Naive B cell (primary cell): ENCODE data around the gene PRXL2B. TPM values are rescaled to one million over a fixed set of nuclear protein-coding genes. Genes with fewer than 3 reads are reported as not detected.

ENCODE experiments used
- ATAC-seq, 2 donors: fragments of 150-1000 bp; cut with Tn5 transposase; 2 replicates each; pipeline ENCODE4 v1.10.0; 2021; ENCODE audit warnings: low read depth in 2 of 2, mild to moderate bottlenecking in 2 of 2, moderate library complexity in 2 of 2
- DNase-seq: peaks from one replicate; pipeline ENCODE4 v3.0.0; 2022
- H3K27ac Mint-ChIP-seq, 6 donors: one replicate each; pipeline ENCODE4 v1.8.0; 2020 to 2022; ENCODE audit warnings: mild to moderate bottlenecking in 6 of 6, mixed read lengths in 6 of 6, moderate library complexity in 5 of 6, inconsistent platforms in 2 of 6
- H3K27me3 Mint-ChIP-seq, 3 donors: one replicate each; pipeline ENCODE4 v1.8.0; 2021 to 2022; ENCODE audit warnings: mixed read lengths in 3 of 3, mild to moderate bottlenecking in 1 of 3
- H3K36me3 Mint-ChIP-seq, 2 donors: one replicate each; pipeline ENCODE4 v1.8.0; 2020 to 2022; ENCODE audit warnings: mixed read lengths in 2 of 2, inconsistent platforms in 1 of 2, mild to moderate bottlenecking in 1 of 2
- H3K4me1 Mint-ChIP-seq, 3 donors: one replicate each; pipeline ENCODE4 v1.8.0; 2020 to 2022; ENCODE audit warnings: mixed read lengths in 3 of 3, inconsistent platforms in 1 of 3, mild to moderate bottlenecking in 1 of 3, moderate library complexity in 1 of 3
- H3K4me3 Mint-ChIP-seq, 8 donors: one replicate each; pipeline ENCODE4 v1.8.0; 2020 to 2022; ENCODE audit warnings: mild to moderate bottlenecking in 8 of 8, mixed read lengths in 8 of 8, moderate library complexity in 8 of 8, inconsistent platforms in 2 of 8
- H3K9me3 Mint-ChIP-seq, 7 donors: one replicate each; pipeline ENCODE4 v1.8.0; 2020 to 2022; ENCODE audit warnings: mixed read lengths in 7 of 7, mild to moderate bottlenecking in 5 of 7, inconsistent platforms in 2 of 7, moderate library complexity in 1 of 7
- polyA plus RNA-seq, 6 donors: library from polyadenylated mRNA; unstranded; fragments of 300-500 nt; fragmentation: Illumina TruSeq; gene quantifications; one replicate each; pipeline ENCODE4 v1.2.3, GENCODE V29; 2021; ENCODE audit warnings: low read depth in 6 of 6

PRXL2B gene
- polyA plus RNA-seq, 6 donors from 2014 or later: 11.6 to 18.6 (median 13.7) TPM

DNA sequence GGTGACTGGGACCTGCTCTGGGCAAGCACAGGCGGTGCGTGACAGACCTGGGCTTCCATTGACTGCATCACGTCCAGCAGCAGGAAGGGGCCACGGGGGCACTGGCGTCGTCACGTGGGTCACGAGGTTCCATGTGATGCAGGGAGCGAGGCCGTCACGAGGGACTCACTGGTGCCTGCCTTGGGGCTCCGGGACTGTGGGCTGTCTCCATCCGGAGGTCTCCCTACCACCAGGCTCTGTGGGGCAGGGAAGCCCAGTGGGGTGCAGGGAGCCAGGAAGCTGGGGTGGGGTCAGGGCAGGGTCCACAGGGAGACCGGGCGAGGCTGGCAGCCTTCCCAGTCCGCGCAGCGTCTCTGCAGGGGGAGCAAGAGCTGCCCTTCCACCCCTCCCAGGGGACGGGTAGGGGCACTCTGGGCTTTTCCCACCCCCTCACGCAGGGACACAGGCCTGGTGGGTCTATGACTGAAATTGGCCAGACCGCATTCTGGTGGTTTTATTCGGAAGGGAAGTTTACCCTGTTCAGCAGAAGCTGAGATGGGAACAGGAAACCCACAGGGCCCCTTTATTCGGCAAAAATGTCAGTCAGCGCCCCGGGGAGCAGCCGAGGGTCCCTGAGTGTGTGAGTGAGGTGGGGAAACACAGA, 30.8 kb upstream of the PRXL2B start:
- no peaks in the 10 kb centered on the region for H3K36me3 Mint-ChIP-seq

GRCh38 chr1:2556277-2556677, 30.3 kb upstream of the PRXL2B start, which contains the start of gene TNFRSF14:
TNFRSF14 (plus strand) TSS chr1:2556371; CDS start chr1:2556665, 294 bp downstream.
- ATAC-seq (peak; percentile 67 to 73), DNase-seq (peak; percentile 79)
- H3K36me3 Mint-ChIP-seq: peaks cover 0 to 5% of the 10 kb centered on the region in 2 donors
- no peaks in the 10 kb centered on the region for H3K27me3 Mint-ChIP-seq
- H3K27ac Mint-ChIP-seq: peak within 1 kb of the TSS; percentile 98 to 100 (median 99)
- H3K4me3 Mint-ChIP-seq: peak within 1 kb of the TSS; percentile 92 to 99 (median 96)
- H3K4me1 Mint-ChIP-seq: peaks cover 33 to 48% (median 40%) of the 10 kb centered on the region in 3 donors
- H3K9me3 Mint-ChIP-seq: no peaks in the 10 kb centered on the region

More for the DNA sequence above, 30.8 kb upstream of the PRXL2B start:
- ATAC-seq (peak; percentile 59), DNase-seq (peak; percentile 85)
- H3K27me3 Mint-ChIP-seq: no peaks in the 10 kb centered on the region
- H3K9me3 Mint-ChIP-seq: no peaks in the 10 kb centered on the region
- peaks cover 35 to 49% (median 43%) of the 10 kb centered on the region in 3 donors for H3K4me1 Mint-ChIP-seq
- peak overlapping the region; percentile 92 to 99 (median 96) for H3K4me3 Mint-ChIP-seq
- H3K27ac Mint-ChIP-seq: peak overlapping the region; percentile 98 to 100 (median 99)

DNA sequence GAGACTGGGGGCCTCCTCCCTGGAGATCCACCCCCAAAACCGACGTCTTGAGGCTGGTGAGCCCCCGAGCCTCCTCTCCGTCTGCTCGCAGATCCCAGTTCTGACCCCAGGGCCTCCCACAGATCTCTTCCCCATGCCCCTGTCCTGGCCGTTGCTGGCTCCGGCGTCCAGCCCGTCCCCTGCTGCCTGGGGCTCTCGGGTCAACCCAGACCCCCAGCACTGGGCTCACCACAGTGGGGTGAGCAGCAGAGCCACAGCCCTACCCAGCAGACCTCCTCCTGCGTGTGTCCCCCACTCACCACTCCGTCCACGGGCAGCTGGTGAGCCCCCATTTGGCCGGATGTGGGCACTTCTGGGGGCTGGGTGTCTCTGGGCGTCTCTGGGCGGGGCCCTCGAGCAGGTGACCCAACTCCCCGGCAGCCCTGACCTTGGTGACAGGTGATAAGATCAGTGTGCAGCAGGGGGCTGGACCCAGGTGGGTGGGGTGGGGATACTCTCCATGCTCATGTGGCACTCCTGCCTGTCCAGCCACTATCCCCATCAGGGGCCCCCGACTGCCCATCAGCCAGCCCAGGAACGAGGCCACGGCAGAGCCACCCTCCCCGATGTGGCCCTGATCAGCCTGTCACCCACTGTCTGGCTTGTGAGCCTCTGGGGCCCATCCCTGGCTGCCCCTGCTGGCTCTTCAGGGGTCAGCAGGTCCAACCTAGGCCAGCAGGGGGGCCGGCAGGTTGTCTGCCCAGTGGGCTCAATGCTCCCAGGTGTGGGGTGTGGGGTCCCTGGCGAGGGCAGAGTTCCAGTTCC, 29.7 kb upstream of the PRXL2B start:
- Mint-ChIP-seq H3K36me3 (peaks cover 0 to 9% of the 10 kb centered on the region in 2 donors), H3K9me3 (no peaks in the 10 kb centered on the region), H3K4me3 (peak overlapping the region; percentile 92 to 99 (median 96)), H3K4me1 (peaks cover 35 to 54% (median 40%) of the 10 kb centered on the region in 3 donors), H3K27me3 (no peaks in the 10 kb centered on the region), H3K27ac (peak overlapping the region; percentile 98 to 100 (median 99))
- DNase-seq (no peak), ATAC-seq (no peak)

- Mint-ChIP-seq H3K27ac (peak overlapping the region; percentile 6 to 100 (median 88)), H3K4me3 (peak overlapping the region; percentile 92 to 99 (median 96)), H3K36me3 (peaks cover 0 to 9% of the 10 kb centered on the region in 2 donors), H3K4me1 (peaks cover 35 to 55% (median 40%) of the 10 kb centered on the region in 3 donors), H3K9me3 (no peaks in the 10 kb centered on the region), H3K27me3 (no peaks in the 10 kb centered on the region)
- DNase-seq (no peak), ATAC-seq (no peak)
These were observed 28.8 kb upstream of the PRXL2B start for GRCh38 chr1:2557482-2558400.

GRCh38 chr1:2558420-2558819, 28.2 kb upstream of the PRXL2B start:
- H3K27me3 Mint-ChIP-seq: no peaks in the 10 kb centered on the region

GRCh38 chr1:2558861-2559260, 27.7 kb upstream of the PRXL2B start:
- H3K9me3 Mint-ChIP-seq: no peaks in the 10 kb centered on the region
- no peak for ATAC-seq
- DNase-seq: no peak
- H3K27me3 Mint-ChIP-seq: no peaks in the 10 kb centered on the region
- H3K36me3 Mint-ChIP-seq: peaks cover 0 to 9% of the 10 kb centered on the region in 2 donors
- H3K4me3 Mint-ChIP-seq: peak overlapping the region in 6 of 8 donors; percentile 40 to 95 (median 80)
- H3K27ac Mint-ChIP-seq: peak overlapping the region in 3 of 6 donors; percentile 82 to 98 (median 82)
- peaks cover 35 to 55% (median 40%) of the 10 kb centered on the region in 3 donors for H3K4me1 Mint-ChIP-seq

More at GRCh38 chr1:2558420-2558819, 28.2 kb upstream of the PRXL2B start:
- no peak for ATAC-seq
- DNase-seq: no peak
- H3K9me3 Mint-ChIP-seq: no peaks in the 10 kb centered on the region
- peaks cover 38 to 55% (median 40%) of the 10 kb centered on the region in 3 donors for H3K4me1 Mint-ChIP-seq
- H3K4me3 Mint-ChIP-seq: peak overlapping the region in 6 of 8 donors; percentile 59 to 95 (median 92)
- peaks cover 0 to 9% of the 10 kb centered on the region in 2 donors for H3K36me3 Mint-ChIP-seq
- peak overlapping the region in 4 of 6 donors; percentile 82 to 98 (median 86) for H3K27ac Mint-ChIP-seq

GRCh38 chr1:2559509-2560298, 26.9 kb upstream of the PRXL2B start:
- no peak for DNase-seq
- peak overlapping the region in 3 of 6 donors; percentile 10 to 85 (median 34) for H3K27ac Mint-ChIP-seq
- no peaks in the 10 kb centered on the region for H3K27me3 Mint-ChIP-seq
- H3K9me3 Mint-ChIP-seq: no peaks in the 10 kb centered on the region
- H3K4me3 Mint-ChIP-seq: peak overlapping the region in 1 of 8 donors; percentile 40
- peaks cover 29 to 47% (median 34%) of the 10 kb centered on the region in 3 donors for H3K4me1 Mint-ChIP-seq
- ATAC-seq: no peak
- H3K36me3 Mint-ChIP-seq: peaks cover 0 to 9% of the 10 kb centered on the region in 2 donors

DNA sequence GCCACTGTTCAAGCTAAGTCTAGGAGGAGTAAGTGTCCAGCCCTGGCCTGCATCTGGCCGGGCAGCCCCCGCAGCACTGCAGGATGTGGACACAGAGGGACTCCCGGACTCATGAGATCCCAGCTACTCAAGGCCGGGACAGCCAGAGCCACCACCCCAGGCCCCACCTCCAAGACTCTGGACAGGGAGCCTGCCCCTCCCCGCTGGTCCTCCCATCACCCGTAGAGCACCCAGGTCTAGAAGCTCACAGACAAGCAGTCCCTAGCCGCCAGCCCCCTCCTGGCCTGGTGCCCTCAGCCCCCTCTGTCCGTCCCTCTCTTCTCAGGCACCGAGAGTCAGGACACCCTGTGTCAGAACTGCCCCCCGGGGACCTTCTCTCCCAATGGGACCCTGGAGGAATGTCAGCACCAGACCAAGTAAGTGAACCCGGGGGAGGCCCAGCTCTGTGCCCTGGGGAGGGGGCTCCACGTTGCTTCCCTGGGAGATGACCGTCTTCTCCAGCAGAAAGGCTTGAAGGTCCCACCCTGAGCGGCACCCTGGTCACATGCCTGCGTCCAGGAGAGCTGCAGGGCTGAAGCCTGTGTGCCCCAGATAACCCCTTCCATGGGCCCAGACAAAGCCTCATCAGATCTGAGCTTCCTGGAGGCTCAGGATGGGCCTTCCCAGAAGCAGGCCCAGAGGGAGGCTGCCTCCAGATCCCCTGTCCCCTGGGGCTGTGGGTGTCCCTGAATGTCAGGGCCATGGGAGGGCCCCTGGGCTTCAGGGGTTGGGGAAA, 26.1 kb upstream of the PRXL2B start:
- Mint-ChIP-seq H3K9me3 (no peaks in the 10 kb centered on the region), H3K27me3 (no peaks in the 10 kb centered on the region), H3K4me1 (peaks cover 27 to 47% (median 31%) of the 10 kb centered on the region in 3 donors), H3K4me3 (no peak overlapping the region), H3K36me3 (peaks cover 0 to 9% of the 10 kb centered on the region in 2 donors), H3K27ac (peak overlapping the region in 3 of 6 donors; percentile 24 to 85 (median 33))
- ATAC-seq: no peak
- DNase-seq: no peak

DNA sequence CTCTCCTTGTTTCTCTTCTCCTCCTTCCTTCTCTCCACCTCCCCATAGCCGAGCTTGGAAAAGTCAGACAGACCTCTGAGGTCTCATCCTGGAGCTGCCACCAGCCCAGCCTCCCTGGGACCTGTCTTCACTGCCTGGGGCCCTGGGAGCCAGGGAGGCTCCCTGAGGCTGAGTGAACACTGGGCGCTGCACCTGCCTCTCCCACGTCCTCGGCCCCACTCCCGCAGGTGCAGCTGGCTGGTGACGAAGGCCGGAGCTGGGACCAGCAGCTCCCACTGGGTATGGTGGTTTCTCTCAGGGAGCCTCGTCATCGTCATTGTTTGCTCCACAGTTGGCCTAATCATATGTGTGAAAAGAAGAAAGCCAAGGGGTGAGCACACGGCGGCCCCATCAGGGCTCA, 25.1 kb upstream of the PRXL2B start:
- no peak for ATAC-seq
- Mint-ChIP-seq H3K9me3 (no peaks in the 10 kb centered on the region), H3K27ac (peak overlapping the region in 5 of 6 donors; percentile 47 to 93 (median 85)), H3K36me3 (peaks cover 0 to 9% of the 10 kb centered on the region in 2 donors), H3K4me1 (peaks cover 20 to 40% (median 25%) of the 10 kb centered on the region in 3 donors), H3K4me3 (peak overlapping the region in 2 of 8 donors; percentile 20 to 74), H3K27me3 (no peaks in the 10 kb centered on the region)
- DNase-seq: no peak

DNA sequence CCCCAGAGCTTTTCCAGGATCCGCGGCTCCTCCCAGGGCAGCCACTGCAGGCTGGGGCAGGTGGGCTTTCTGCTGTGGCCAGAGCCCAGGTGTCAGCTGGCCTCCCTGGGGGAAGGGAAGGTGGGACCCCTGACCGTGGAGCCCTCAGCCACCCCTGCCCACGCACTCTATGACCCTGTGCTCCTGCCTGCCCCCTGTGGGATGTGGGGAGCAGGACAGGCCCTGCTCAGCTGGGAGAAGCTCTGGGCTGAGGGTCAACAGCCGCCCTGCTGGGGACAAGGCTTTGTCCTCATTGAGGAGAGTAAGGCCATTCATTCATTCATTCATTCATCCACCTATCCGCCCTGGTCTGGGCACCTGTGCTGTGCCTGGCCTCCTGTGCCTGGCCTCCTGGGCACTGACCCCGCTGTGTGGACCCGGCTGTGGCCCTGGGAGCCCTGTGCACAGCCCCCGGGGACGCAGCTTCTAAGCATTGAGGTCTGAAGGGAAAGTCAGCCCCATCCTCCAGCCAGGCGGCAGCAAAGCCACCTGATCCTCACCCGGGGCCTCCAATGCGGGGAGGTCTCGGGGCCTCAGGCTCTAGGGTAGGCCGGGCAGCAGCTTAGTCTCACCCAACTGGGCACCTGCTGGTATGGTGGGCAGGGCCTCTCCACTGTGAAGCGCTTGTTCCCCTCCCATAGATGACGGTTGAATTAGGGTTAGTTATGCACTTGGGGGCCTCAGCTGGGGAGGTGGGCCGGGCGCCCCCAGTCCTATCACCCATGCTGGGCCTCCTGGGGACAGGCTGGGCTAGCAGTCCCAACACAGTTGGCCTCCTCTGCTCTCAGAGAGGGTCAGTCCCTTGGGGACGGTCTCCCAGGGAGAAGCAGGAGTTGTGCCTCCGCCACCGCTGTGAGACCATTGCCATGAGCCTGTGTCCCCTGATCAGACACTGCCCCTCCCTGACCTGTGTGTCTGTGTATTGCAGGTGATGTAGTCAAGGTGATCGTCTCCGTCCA, 24.4 kb upstream of the PRXL2B start:
- Mint-ChIP-seq H3K4me1 (peaks cover 17 to 32% (median 24%) of the 10 kb centered on the region in 3 donors), H3K27me3 (no peaks in the 10 kb centered on the region)
- peak; percentile 51 to 65 for ATAC-seq

More for the DNA sequence above, 24.4 kb upstream of the PRXL2B start:
- Mint-ChIP-seq H3K36me3 (peaks cover 0 to 9% of the 10 kb centered on the region in 2 donors), H3K27ac (peak overlapping the region in 3 of 6 donors; percentile 19 to 85 (median 81)), H3K9me3 (no peaks in the 10 kb centered on the region), H3K4me3 (peak overlapping the region in 1 of 8 donors; percentile 74)
- DNase-seq: no peak
